SH-SY5Y (cell line): ENCODE results near the gene ABCA2.

ENCODE experiments used
- GATA2 ChIP-seq: IDR thresholded peaks from 2 replicates; pipeline ENCODE4 v1.6.1; 2011; ENCODE audit warnings: mild to moderate bottlenecking, low read depth, low read length
- GATA3 ChIP-seq: IDR thresholded peaks from 2 replicates; pipeline ENCODE4 v1.6.1; 2011; ENCODE audit warnings: low read depth, mild to moderate bottlenecking, low read length, moderate library complexity

GRCh38 chr9:136992819-136993369 is 35.1 kb downstream of the ABCA2 start:
- TF ChIP-seq GATA2 (no peak), GATA3 (no peak)
